GM12878 (cell line): Measurements from ENCODE around the gene VDR.

Experiments
- BACH1 ChIP-seq: fragments of 450-650 bp; IDR thresholded peaks from 2 replicates; pipeline ENCODE4 v1.6.1; 2017; ENCODE audit warnings: mild to moderate bottlenecking, borderline replicate concordance
- CEBPB ChIP-seq, 2 experiments: fragments of 150-350 bp in 1 of 2; IDR thresholded peaks; 2 replicates each; pipeline ENCODE4 v1.6.1; 2012 to 2014; ENCODE audit warnings: low read depth in 2 of 2, low read length in 2 of 2, borderline replicate concordance in 1 of 2, inconsistent platforms in 1 of 2
- CTCF ChIP-seq, 3 experiments: IDR thresholded peaks in 2 of 3; conservative IDR thresholded peaks in 1 of 3; 2 replicates each; pipeline ENCODE4 v1.5.1; 2011; ENCODE audit warnings: low read depth in 3 of 3, low read length in 3 of 3, mild to moderate bottlenecking in 3 of 3, control low read depth in 2 of 3, moderate library complexity in 2 of 3, inconsistent platforms in 1 of 3, mixed read lengths in 1 of 3; ENCODE audit not compliant: control insufficient read depth in 2 of 3, insufficient read depth in 1 of 3; ENCODE audit errors: extremely low read depth in 1 of 3
- GABPA ChIP-seq: IDR thresholded peaks from 2 replicates; pipeline ENCODE4 v1.6.1; 2014; ENCODE audit warnings: antibody characterized with exemption, low read depth, mild to moderate bottlenecking, inconsistent platforms
- JUND ChIP-seq: IDR thresholded peaks from 2 replicates; pipeline ENCODE4 v1.6.1; 2012; ENCODE audit warnings: low read depth, mild to moderate bottlenecking, low read length, improper control_type of control experiment, moderate library complexity
- MYC ChIP-seq: IDR thresholded peaks from 2 replicates; pipeline ENCODE4 v1.6.1; 2011; ENCODE audit warnings: mild to moderate bottlenecking, low read length, moderate library complexity, inconsistent platforms; ENCODE audit not compliant: insufficient read depth, insufficient replicate concordance, insufficient read length, severe bottlenecking
- POLR2A ChIP-seq: IDR thresholded peaks from 2 replicates; pipeline ENCODE4 v1.6.1; 2011; ENCODE audit warnings: low read depth, mild to moderate bottlenecking, low read length
- TAF1 ChIP-seq: IDR thresholded peaks from 2 replicates; pipeline ENCODE4 v1.6.1; 2011; ENCODE audit warnings: mild to moderate bottlenecking, low read depth, low read length, borderline replicate concordance
- TBL1XR1 ChIP-seq: IDR thresholded peaks from 2 replicates; pipeline ENCODE4 v1.6.1; 2012; ENCODE audit warnings: low read depth, low read length, improper control_type of control experiment

GRCh38 chr12:47821346-47821706, 83.5 kb downstream of the VDR start:
- no peak for TF ChIP-seq POLR2A
- no peak for TF ChIP-seq TBL1XR1
- TF ChIP-seq GABPA, result no peak
- TF ChIP-seq CTCF (IDR thresholded peaks at IDR 0.05 in 2 of 3, conservative IDR thresholded peaks at IDR 0.05 in 1 of 3; ENCODE audit: control insufficient read depth in 2 of 3, extremely low read depth in 1 of 3, insufficient read depth in 1 of 3, low read depth in 3 of 3, low read length in 3 of 3), result no peak
- TF ChIP-seq BACH1, result no peak
- TF ChIP-seq TAF1, result no peak
- no peak for TF ChIP-seq CEBPB (IDR thresholded peaks at IDR 0.05; ENCODE audit: borderline replicate concordance in 1 of 2, low read depth in 2 of 2, low read length in 2 of 2)
- TF ChIP-seq MYC, result no peak
- TF ChIP-seq JUND, result no peak
